GM23338 (cell line): ENCODE results near the gene VSTM2L.

Source experiments
- CTCF ChIP-seq, 2 experiments: fragments of 200-600 bp in 1 of 2; sonication (generic) in 1 of 2; conservative IDR thresholded peaks; 2 replicates each; pipeline versions ENCODE4 v1.5.1 to v1.6.1; 2016 to 2017; ENCODE audit warnings: antibody characterized with exemption in 2 of 2, low read depth in 2 of 2, mild to moderate bottlenecking in 2 of 2, moderate library complexity in 1 of 2
- ETS1 ChIP-seq: IDR thresholded peaks from 2 replicates; pipeline ENCODE4 v1.6.1; 2016; ENCODE audit warnings: antibody characterized with exemption
- EZH2 ChIP-seq: fragments of 200-600 bp; sonication (generic); IDR thresholded peaks from one replicate; pipeline ENCODE4 v1.8.0; 2017; ENCODE audit warnings: antibody characterized with exemption, mild to moderate bottlenecking, low read depth; ENCODE audit not compliant: unreplicated experiment
- JUNB ChIP-seq: IDR thresholded peaks from one replicate; pipeline ENCODE4 v1.6.1; 2016; ENCODE audit warnings: antibody characterized with exemption; ENCODE audit not compliant: unreplicated experiment
- POLR2AphosphoS5 ChIP-seq: IDR thresholded peaks from 2 replicates; pipeline ENCODE4 v1.6.1; 2016; ENCODE audit warnings: antibody characterized with exemption, low read depth
- REST ChIP-seq: IDR thresholded peaks from one replicate; pipeline ENCODE4 v1.6.1; 2018; ENCODE audit warnings: antibody characterized with exemption; ENCODE audit not compliant: unreplicated experiment
- ZNF331 ChIP-seq: fragments of 250-450 bp; sonication (Bioruptor Pico); IDR thresholded peaks from 2 replicates; pipeline ENCODE4 v1.5.0; 2020; ENCODE audit warnings: low read depth, mild to moderate bottlenecking, moderate library complexity

GRCh38 chr20:37986044-37986858, 83.3 kb downstream of the VSTM2L start:
- TF ChIP-seq REST (no peak), CTCF (conservative IDR thresholded peaks at IDR 0.05; ENCODE audit: low read depth in 2 of 2) (no peak), ETS1 (no peak), EZH2 (no peak), POLR2AphosphoS5 (no peak), JUNB (no peak), ZNF331 (CRISPR knock-in tag) (no peak)
